ENCODE results near the gene ATP5F1E. TPM values are rescaled to one million over a fixed set of nuclear protein-coding genes. Genes with fewer than 3 reads are reported as not detected.

The ATP5F1E gene
- total and polyA plus RNA-seq, 9 of the 15 experiments (the other 6 are each of a cell fraction or from before 2014, with no cell fraction given) = 60.3 to 162 (median 113) TPM

DNA sequence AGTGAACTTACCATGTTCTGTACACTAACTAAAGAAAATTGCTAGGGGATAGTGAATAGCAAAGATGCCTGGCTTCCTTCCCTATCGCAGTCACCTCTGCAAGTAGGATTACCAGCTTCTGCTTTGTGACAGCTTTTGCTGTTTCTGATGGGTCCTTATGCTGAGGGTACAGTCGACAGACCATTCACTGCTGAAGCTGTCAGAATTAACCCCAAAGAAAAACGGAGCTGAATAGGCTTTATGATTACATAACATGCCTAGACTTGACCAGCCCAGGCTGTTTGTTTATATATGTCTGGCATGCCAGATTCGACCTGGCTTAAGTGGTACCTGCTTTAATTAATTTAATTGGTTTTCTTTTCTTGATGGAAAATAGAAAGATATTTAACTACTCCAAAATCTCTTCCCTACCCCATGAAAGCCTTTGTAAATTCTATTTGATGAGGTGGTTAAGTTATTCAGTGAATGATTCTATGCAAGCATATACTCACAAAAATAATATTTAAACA is 32.1 kb upstream of the ATP5F1E start:
- H3K9me3 ChIP-seq (replicated peaks; ENCODE audit: control insufficient read depth, insufficient read depth, low read depth, low read length) = no peaks in the 10 kb centered on the region
- H3K79me2 ChIP-seq (ENCODE audit: control insufficient read depth, insufficient read depth, low read length) = no peaks in the 10 kb centered on the region
- ChIA-PET POLR2A (interaction anchor here (0.8 to 1.3 kb wide), 3 partner anchors 16 to 299 kb away, joined by 3 read pairs; no protein-coding TSS in a partner anchor), CTCF (ENCODE audit: low intra/inter-chr PET ratio) (no interaction called here)
- no peak overlapping the region for H3K4me2 ChIP-seq (ENCODE audit: insufficient read depth, low read length)
- no peaks in the 10 kb centered on the region for H4K20me1 ChIP-seq (replicated peaks; ENCODE audit: control insufficient read depth, insufficient read depth, low read length)
- DNase-seq (ENCODE audit: extremely low read depth in 1 of 4, low spot score in 3 of 4) (no peak), ATAC-seq (no peak), FAIRE-seq (no peak)
- H2AFZ ChIP-seq (ENCODE audit: low read depth, low read length) = no peak overlapping the region
- no peak overlapping the region for H3K9ac ChIP-seq (ENCODE audit: insufficient read depth in 1 of 2, low read depth in 2 of 2, low read length in 2 of 2)
- no TSS peak for BruUV-seq (replicated peaks)
- no peak overlapping the region for H3K4me3 ChIP-seq
- no peak overlapping the region for H3K27ac ChIP-seq (ENCODE audit: extremely low read depth, low read depth, low read length)
- in situ Hi-C loops (cut with MboI) (no loop called here), intact Hi-C loops (cut with micrococcal nuclease) (no loop called here)
- no peaks in the 10 kb centered on the region for H3K4me1 ChIP-seq (replicated peaks in 1 of 2; ENCODE audit: control insufficient read depth in 2 of 2, insufficient read depth in 2 of 2, low read length in 2 of 2)
- H3K36me3 ChIP-seq (ENCODE audit: control insufficient read depth, insufficient read depth, low read length) = no peaks in the 10 kb centered on the region
- no peak for TF ChIP-seq RNF2 (IDR thresholded peaks at IDR 0.05)
- TF ChIP-seq, protein P1, sequence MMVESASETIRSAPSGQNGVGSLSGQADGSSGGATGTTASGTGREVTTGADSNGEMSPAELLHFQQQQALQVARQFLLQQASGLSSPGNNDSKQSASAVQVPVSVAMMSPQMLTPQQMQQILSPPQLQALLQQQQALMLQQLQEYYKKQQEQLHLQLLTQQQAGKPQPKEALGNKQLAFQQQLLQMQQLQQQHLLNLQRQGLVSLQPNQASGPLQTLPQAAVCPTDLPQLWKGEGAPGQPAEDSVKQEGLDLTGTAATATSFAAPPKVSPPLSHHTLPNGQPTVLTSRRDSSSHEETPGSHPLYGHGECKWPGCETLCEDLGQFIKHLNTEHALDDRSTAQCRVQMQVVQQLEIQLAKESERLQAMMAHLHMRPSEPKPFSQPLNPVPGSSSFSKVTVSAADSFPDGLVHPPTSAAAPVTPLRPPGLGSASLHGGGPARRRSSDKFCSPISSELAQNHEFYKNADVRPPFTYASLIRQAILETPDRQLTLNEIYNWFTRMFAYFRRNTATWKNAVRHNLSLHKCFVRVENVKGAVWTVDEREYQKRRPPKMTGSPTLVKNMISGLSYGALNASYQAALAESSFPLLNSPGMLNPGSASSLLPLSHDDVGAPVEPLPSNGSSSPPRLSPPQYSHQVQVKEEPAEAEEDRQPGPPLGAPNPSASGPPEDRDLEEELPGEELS (CRISPR knock-in tag; IDR thresholded peaks at IDR 0.05; ENCODE audit: borderline replicate concordance) = no peak
- TF ChIP-seq, protein P2, sequence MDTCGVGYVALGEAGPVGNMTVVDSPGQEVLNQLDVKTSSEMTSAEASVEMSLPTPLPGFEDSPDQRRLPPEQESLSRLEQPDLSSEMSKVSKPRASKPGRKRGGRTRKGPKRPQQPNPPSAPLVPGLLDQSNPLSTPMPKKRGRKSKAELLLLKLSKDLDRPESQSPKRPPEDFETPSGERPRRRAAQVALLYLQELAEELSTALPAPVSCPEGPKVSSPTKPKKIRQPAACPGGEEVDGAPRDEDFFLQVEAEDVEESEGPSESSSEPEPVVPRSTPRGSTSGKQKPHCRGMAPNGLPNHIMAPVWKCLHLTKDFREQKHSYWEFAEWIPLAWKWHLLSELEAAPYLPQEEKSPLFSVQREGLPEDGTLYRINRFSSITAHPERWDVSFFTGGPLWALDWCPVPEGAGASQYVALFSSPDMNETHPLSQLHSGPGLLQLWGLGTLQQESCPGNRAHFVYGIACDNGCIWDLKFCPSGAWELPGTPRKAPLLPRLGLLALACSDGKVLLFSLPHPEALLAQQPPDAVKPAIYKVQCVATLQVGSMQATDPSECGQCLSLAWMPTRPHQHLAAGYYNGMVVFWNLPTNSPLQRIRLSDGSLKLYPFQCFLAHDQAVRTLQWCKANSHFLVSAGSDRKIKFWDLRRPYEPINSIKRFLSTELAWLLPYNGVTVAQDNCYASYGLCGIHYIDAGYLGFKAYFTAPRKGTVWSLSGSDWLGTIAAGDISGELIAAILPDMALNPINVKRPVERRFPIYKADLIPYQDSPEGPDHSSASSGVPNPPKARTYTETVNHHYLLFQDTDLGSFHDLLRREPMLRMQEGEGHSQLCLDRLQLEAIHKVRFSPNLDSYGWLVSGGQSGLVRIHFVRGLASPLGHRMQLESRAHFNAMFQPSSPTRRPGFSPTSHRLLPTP (IDR thresholded peaks at IDR 0.05; ENCODE audit: borderline replicate concordance, extremely low read depth, insufficient read length) = no peak
- peak; percentile 29 for TF ChIP-seq CBX8 (IDR thresholded peaks at IDR 0.05; ENCODE audit: borderline replicate concordance, extremely low read depth, low read depth, low read length, poor library complexity, severe bottlenecking)
- no peak for TF ChIP-seq ZNF274 (IDR thresholded peaks at IDR 0.05; ENCODE audit: borderline replicate concordance, low read depth, low read length)
- TF ChIP-seq RBM15 (IDR thresholded peaks at IDR 0.05; ENCODE audit: insufficient read depth, low read length) = no peak
- H3K9me1 ChIP-seq (ENCODE audit: control insufficient read depth, insufficient read depth, low read length) = no peaks in the 10 kb centered on the region
- WGBS (ENCODE audit: insufficient coverage, low coverage, missing lambda C conversion rate) = 1% methylated on average over 4 of the region's 4 CpGs
- H3K27me3 ChIP-seq (ENCODE audit: control insufficient read depth in 2 of 2, insufficient read depth in 2 of 2, low read length in 2 of 2) = peaks cover 9 to 18% of the 10 kb centered on the region in 2 experiments
